HG03095 (cell line): Measurements from ENCODE around the gene PANX2.
"Not testable (repeated sequence)": the region's sequence is repeated elsewhere in the genome, so short reads cannot be mapped to it uniquely, and the experiment has no call there.

Source experiments
- ATAC-seq: cut with Tn5 transposase; IDR thresholded peaks from one replicate; pipeline ENCODE4 v1.9.1; 2021; ENCODE audit warnings: moderate library complexity; ENCODE audit not compliant: unreplicated experiment

Gene PANX2

GRCh38 chr22:50170453-50171318 is at the start of gene PANX2:
Gene PANX2 (plus strand): TSS chr22:50170731. CDS start chr22:50170731, 0 bp downstream.
- ATAC-seq, result no peak

- no peak for ATAC-seq
Observed at GRCh38 chr22:50121202-50121740, 49.3 kb upstream of the PANX2 start.

- ATAC-seq, result no peak
Observed at GRCh38 chr22:50123119-50123518, 47.4 kb upstream of the PANX2 start.

GRCh38 chr22:50125029-50125428 is 45.5 kb upstream of the PANX2 start:
- ATAC-seq, result no peak

GRCh38 chr22:50129121-50129736 is 41.3 kb upstream of the PANX2 start:
- no peak for ATAC-seq

- no peak for ATAC-seq
Observed at GRCh38 chr22:50131894-50132293, 38.6 kb upstream of the PANX2 start.

GRCh38 chr22:50134481-50134880 is 36.0 kb upstream of the PANX2 start:
- ATAC-seq, result no peak

- no peak for ATAC-seq
Observed at GRCh38 chr22:50136581-50137015, 33.9 kb upstream of the PANX2 start.

GRCh38 chr22:50137277-50137676 is 33.3 kb upstream of the PANX2 start:
- not testable (repeated sequence) for ATAC-seq

GRCh38 chr22:50138041-50138440 is 32.5 kb upstream of the PANX2 start:
- no peak for ATAC-seq

- no peak for ATAC-seq
Observed at GRCh38 chr22:50138988-50139387, 31.5 kb upstream of the PANX2 start.

GRCh38 chr22:50139843-50140415 is 30.6 kb upstream of the PANX2 start:
- ATAC-seq, result no peak

- no peak for ATAC-seq
Observed at GRCh38 chr22:50140615-50141014, 29.9 kb upstream of the PANX2 start.

- no peak for ATAC-seq
Observed at GRCh38 chr22:50141462-50141861, 29.1 kb upstream of the PANX2 start.

- ATAC-seq, result no peak
Observed at GRCh38 chr22:50141891-50142363, 28.6 kb upstream of the PANX2 start.

GRCh38 chr22:50143096-50143495 is 27.4 kb upstream of the PANX2 start:
- ATAC-seq, result no peak

- ATAC-seq, result no peak
Observed at GRCh38 chr22:50144005-50144614, 26.4 kb upstream of the PANX2 start.

- ATAC-seq, result no peak
Observed at GRCh38 chr22:50145721-50146438, 24.7 kb upstream of the PANX2 start.

GRCh38 chr22:50146439-50147238 is 23.9 kb upstream of the PANX2 start:
- ATAC-seq, result no peak
